Osteoblast (primary cell): ENCODE measurements around the gene TEX2. TPM values are rescaled to one million over a fixed set of nuclear protein-coding genes. Genes with fewer than 3 reads are reported as not detected.

Experiments used
- DNase-seq: peaks from one replicate; pipeline ENCODE4 v3.0.0; 2011; ENCODE audit warnings: low spot score, mixed read lengths; ENCODE audit not compliant: insufficient read length; ENCODE audit errors: missing footprints
- H2AFZ ChIP-seq: 2 replicates; pipeline ENCODE4 v1.6.0; 2011; ENCODE audit warnings: mild to moderate bottlenecking, low read length
- H3K27ac ChIP-seq: 2 replicates; pipeline ENCODE4 v1.5.1; 2011; ENCODE audit warnings: mild to moderate bottlenecking, low read depth, low read length, moderate library complexity
- H3K27me3 ChIP-seq: 2 replicates; pipeline ENCODE4 v1.6.0; 2012; ENCODE audit warnings: mild to moderate bottlenecking, control low read depth, inconsistent platforms, low read length, moderate library complexity; ENCODE audit not compliant: insufficient read depth
- H3K36me3 ChIP-seq: 2 replicates; pipeline ENCODE4 v1.5.1; 2011; ENCODE audit warnings: mild to moderate bottlenecking, low read length, control low read depth, moderate library complexity; ENCODE audit not compliant: insufficient read depth
- H3K4me1 ChIP-seq: 2 replicates; pipeline ENCODE4 v1.5.1; 2011; ENCODE audit warnings: mild to moderate bottlenecking, low read length, control low read depth, moderate library complexity; ENCODE audit not compliant: insufficient read depth
- H3K4me2 ChIP-seq: 2 replicates; pipeline ENCODE4 v1.6.0; 2011; ENCODE audit warnings: mild to moderate bottlenecking, low read length; ENCODE audit not compliant: insufficient read depth
- H3K4me3 ChIP-seq: fragments of 200-600 bp; sonication (generic); 3 replicates; pipeline ENCODE4 v1.5.1; 2012; ENCODE audit warnings: mild to moderate bottlenecking, low read length, inconsistent platforms; ENCODE audit not compliant: insufficient read depth
- H3K79me2 ChIP-seq: 2 replicates; pipeline ENCODE4 v1.6.0; 2012; ENCODE audit warnings: mild to moderate bottlenecking, low read length, control low read depth, inconsistent platforms; ENCODE audit not compliant: insufficient read depth
- H3K9me3 ChIP-seq: 2 replicates; pipeline ENCODE4 v1.5.1; 2011; ENCODE audit warnings: low read depth, low read length, control low read depth
- H4K20me1 ChIP-seq: 2 replicates; pipeline ENCODE4 v1.6.0; 2012; ENCODE audit warnings: mild to moderate bottlenecking, low read length, control low read depth; ENCODE audit not compliant: insufficient read depth
- CTCF ChIP-seq: IDR thresholded peaks from 2 replicates; pipeline ENCODE4 v1.5.1; 2011; ENCODE audit warnings: mild to moderate bottlenecking, low read depth, low read length, moderate library complexity; ENCODE audit errors: extremely low read depth
- total RNA-seq: library from RNA; depleted of rRNA; stranded (reverse); fragments of >200 nt; gene quantifications from 2 replicates; pipeline ENCODE4 v1.2.3, GENCODE V29; 2012

TEX2 gene
- total RNA-seq, 1 donor: 17.7 TPM

GRCh38 chr17:64269687-64270649 lies 6.9 kb upstream of the TEX2 start:
- DNase-seq: peak; percentile 5
- Histone ChIP-seq H4K20me1 (no peaks in the 10 kb centered on the region), H3K79me2 (no peaks in the 10 kb centered on the region), H3K4me1 (no peaks in the 10 kb centered on the region), H3K36me3 (no peaks in the 10 kb centered on the region), H3K4me2 (no peak overlapping the region), H3K27me3 (peaks cover 36% of the 10 kb centered on the region), H2AFZ (no peak overlapping the region), H3K27ac (no peak overlapping the region), H3K4me3 (no peak overlapping the region), H3K9me3 (no peaks in the 10 kb centered on the region)
- TF ChIP-seq CTCF: no peak

GRCh38 chr17:64264891-64265290 lies 1.8 kb upstream of the TEX2 start:
- Histone ChIP-seq H3K36me3 (no peaks in the 10 kb centered on the region), H2AFZ (no peak overlapping the region), H3K4me2 (no peak overlapping the region), H3K9me3 (no peaks in the 10 kb centered on the region), H3K27ac (no peak overlapping the region), H3K4me3 (no peak overlapping the region), H3K79me2 (peaks cover 26% of the 10 kb centered on the region), H4K20me1 (peaks cover 20% of the 10 kb centered on the region), H3K4me1 (peaks cover 22% of the 10 kb centered on the region), H3K27me3 (peaks cover 28% of the 10 kb centered on the region)
- no peak for DNase-seq
- TF ChIP-seq CTCF: no peak

- peak overlapping the region; percentile 80 for H3K4me2 ChIP-seq
- peak overlapping the region; percentile 85 for H2AFZ ChIP-seq
- no peaks in the 10 kb centered on the region for H3K36me3 ChIP-seq
- DNase-seq: peak; percentile 90
- H3K9me3 ChIP-seq: no peaks in the 10 kb centered on the region
- H3K4me3 ChIP-seq: peak overlapping the region; percentile 86
- peaks cover 11% of the 10 kb centered on the region for H3K27me3 ChIP-seq
- peak overlapping the region; percentile 27 for H3K27ac ChIP-seq
- peaks cover 33% of the 10 kb centered on the region for H4K20me1 ChIP-seq
- H3K4me1 ChIP-seq: peaks cover 25% of the 10 kb centered on the region
- no peak for TF ChIP-seq CTCF
- peaks cover 47% of the 10 kb centered on the region for H3K79me2 ChIP-seq
These were observed 661 bp downstream of the TEX2 start for GRCh38 chr17:64262198-64262999.
